Endothelial cell of umbilical vein (primary cell): ENCODE results near the gene LBR. TPM values are rescaled to one million over a fixed set of nuclear protein-coding genes. Genes with fewer than 3 reads are reported as not detected.

Experiments used
- Bru-seq: library from RNA; stranded (reverse); fragments of 400-500 nt; gene quantifications from one replicate; lab custom pipeline; 2021; lab: Mats Ljungman, UMichigan
- BruChase-seq, 2 experiments: library from RNA; stranded (reverse); fragments of 400-500 nt; gene quantifications; one replicate each; lab custom pipeline; 2021; lab: Mats Ljungman, UMichigan
- BruUV-seq: library from RNA; stranded (reverse); fragments of 400-500 nt; replicated peaks from 2 replicates; lab custom pipeline; 2021; lab: Mats Ljungman, UMichigan
- CTCF ChIA-PET: fragments of 300-600, 350-600 bp; sonication (Branson Sonifier 250); formaldehyde crosslinking; loops from one replicate; lab custom pipeline; 2021; ENCODE audit warnings: antibody characterized with exemption, inconsistent platforms; lab: Charles Lee
- POLR2A ChIA-PET: fragments of 300-600, 350-600 bp; sonication (Branson Sonifier 250); formaldehyde crosslinking; loops from one replicate; lab custom pipeline; 2021; ENCODE audit warnings: antibody characterized with exemption, inconsistent platforms; lab: Charles Lee
- DNase-seq: peaks from one replicate; pipeline ENCODE4 v3.0.0-alpha.2; 2011; ENCODE audit warnings: low read depth, low spot score
- FAIRE-seq: peaks from 2 replicates; lab custom pipeline; 2011; peaks lifted over from hg19 to GRCh38; lab: Jason Lieb, UNC
- H2AFZ ChIP-seq: 2 replicates; pipeline ENCODE4 v1.6.0; 2012; ENCODE audit warnings: low read depth, low read length, control low read depth, inconsistent platforms
- H3K27ac ChIP-seq: 2 replicates; pipeline ENCODE4 v1.5.1; 2011; ENCODE audit warnings: low read depth, mild to moderate bottlenecking, control low read depth, low read length, moderate library complexity; ENCODE audit not compliant: insufficient read depth
- H3K27me3 ChIP-seq, 2 experiments: 2 replicates each; pipeline versions ENCODE4 v1.6.0 to v1.6.1; 2011; ENCODE audit warnings: low read length in 2 of 2, mixed read lengths in 1 of 2; ENCODE audit not compliant: control insufficient read depth in 2 of 2, insufficient read depth in 2 of 2
- H3K36me3 ChIP-seq, 2 experiments: 2 replicates in 1 of 2; 3 replicates in 1 of 2; pipeline ENCODE4 v1.5.1; 2011; ENCODE audit warnings: low read length in 2 of 2, mild to moderate bottlenecking in 1 of 2, moderate library complexity in 1 of 2; ENCODE audit not compliant: control insufficient read depth in 2 of 2, insufficient read depth in 2 of 2; ENCODE audit errors: extremely low read depth in 1 of 2
- H3K4me1 ChIP-seq: 3 replicates; pipeline ENCODE4 v1.5.1; 2011; ENCODE audit warnings: mild to moderate bottlenecking, low read length; ENCODE audit not compliant: control insufficient read depth, insufficient read depth; ENCODE audit errors: extremely low read depth
- H3K4me2 ChIP-seq: 2 replicates; pipeline ENCODE4 v1.6.1; 2011; ENCODE audit warnings: low read length, control low read depth, mixed read lengths; ENCODE audit not compliant: insufficient read depth
- H3K4me3 ChIP-seq, 3 experiments: fragments of 200-600 bp in 1 of 3; sonication (generic), shearing (Covaris generic) in 1 of 3; replicated peaks in 1 of 3; 2 replicates each; pipeline ENCODE4 v1.5.1; 2011 to 2016; ENCODE audit warnings: control low read depth in 3 of 3, low read length in 3 of 3, mild to moderate bottlenecking in 2 of 3, inconsistent platforms in 1 of 3, low read depth in 1 of 3, moderate library complexity in 1 of 3; ENCODE audit not compliant: insufficient read depth in 1 of 3
- H3K79me2 ChIP-seq: 2 replicates; pipeline ENCODE4 v1.6.0; 2012; ENCODE audit warnings: low read length, inconsistent platforms; ENCODE audit not compliant: control insufficient read depth, insufficient read depth
- H3K9ac ChIP-seq: replicated peaks from 2 replicates; pipeline ENCODE3; 2011; ENCODE audit warnings: low read length, control low read depth; ENCODE audit not compliant: insufficient read depth; ENCODE audit errors: extremely low read depth
- H3K9me1 ChIP-seq: replicated peaks from 3 replicates; pipeline ENCODE4 v1.6.0; 2011; ENCODE audit warnings: mild to moderate bottlenecking, low read length; ENCODE audit not compliant: control insufficient read depth, insufficient read depth; ENCODE audit errors: extremely low read depth
- H3K9me3 ChIP-seq: replicated peaks from 2 replicates; pipeline ENCODE4 v1.5.1; 2012; ENCODE audit warnings: low read length, inconsistent platforms; ENCODE audit not compliant: control insufficient read depth, insufficient read depth
- H4K20me1 ChIP-seq: replicated peaks from 2 replicates; pipeline ENCODE3; 2011; ENCODE audit warnings: mild to moderate bottlenecking, low read length; ENCODE audit not compliant: control insufficient read depth, insufficient read depth; ENCODE audit errors: extremely low read depth
- CTCF ChIP-seq, 2 donors: IDR thresholded peaks; 1 replicate in 1 of 2; 2 replicates in 1 of 2; pipeline ENCODE4 v1.5.1; 2011; ENCODE audit warnings: low read length in 2 of 2, mild to moderate bottlenecking in 2 of 2, moderate library complexity in 2 of 2, control low read depth in 1 of 2, inconsistent platforms in 1 of 2, low read depth in 1 of 2; ENCODE audit not compliant: insufficient read depth in 1 of 2; ENCODE audit errors: extremely low read depth in 1 of 2
- FOS ChIP-seq: IDR thresholded peaks from 2 replicates; pipeline ENCODE4 v1.6.1; 2011; ENCODE audit warnings: mild to moderate bottlenecking, low read length, moderate library complexity, borderline replicate concordance; ENCODE audit not compliant: insufficient read depth
- GATA2 ChIP-seq: IDR thresholded peaks from 2 replicates; pipeline ENCODE4 v1.7.0; 2011; ENCODE audit warnings: low read depth, mild to moderate bottlenecking, moderate library complexity, mixed read lengths, low read length; ENCODE audit not compliant: insufficient read length, insufficient read depth
- MAX ChIP-seq: IDR thresholded peaks from 2 replicates; pipeline ENCODE4 v1.6.1; 2011; ENCODE audit not compliant: insufficient read depth, insufficient read length
- MYC ChIP-seq: IDR thresholded peaks from one replicate; pipeline ENCODE4 v1.6.1; 2011; ENCODE audit warnings: mild to moderate bottlenecking, low read depth, low read length
- POLR2A ChIP-seq: IDR thresholded peaks from 2 replicates; pipeline ENCODE4 v1.6.1; 2012; ENCODE audit warnings: low read depth, mild to moderate bottlenecking, control low read depth, low read length
- POLR2AphosphoS5 ChIP-seq: IDR thresholded peaks from 2 replicates; pipeline ENCODE4 v1.6.1; 2012; ENCODE audit warnings: low read depth, mild to moderate bottlenecking, control low read depth, low read length, moderate library complexity; ENCODE audit not compliant: insufficient read depth
- dilution Hi-C: fragments of 300-500 bp; cut with MboI; formaldehyde crosslinking; loops from one replicate; pipeline ENCODE4 v1.15.0; 2019; ENCODE audit warnings: low sequenced_read_pairs; ENCODE audit not compliant: extremely low pct_ligation_motif_present
- intact Hi-C: fragments of 100-400 bp; cut with micrococcal nuclease; formaldehyde crosslinking; loops from one replicate; pipeline ENCODE4 v1.10.0; 2022
- long read RNA-seq: library from polyadenylated mRNA; stranded (forward); transcript quantifications from one replicate; pipeline ENCODE4 v2.0.0, GENCODE V29; 2021
- polyA minus RNA-seq, 3 experiments: library from RNA; depleted of rRNA, polyadenylated mRNA; stranded (reverse); fragments of >200 nt; gene quantifications; 1 replicate in 1 of 3; 2 replicates in 2 of 3; pipeline ENCODE4 v1.2.3, GENCODE V29; 2011
- polyA plus RNA-seq, 4 experiments: library from polyadenylated mRNA; depleted of rRNA in 3 of 4; stranded (reverse) in 3 of 4; unstranded in 1 of 4; fragments of >200 nt; gene quantifications; 2 replicates each; pipeline versions ENCODE4 v1.2.1 to v1.2.3, GENCODE V29; 2011 to 2012; ENCODE audit warnings: missing spikeins in 1 of 4
- total RNA-seq: library from RNA; stranded (reverse); gene quantifications from 2 replicates; pipeline ENCODE4 v1.2.3, GENCODE V29; 2021

The LBR gene
- total RNA-seq (107 and 119 TPM in 2 replicates), polyA plus RNA-seq (49.9 and 53.9 TPM in 2 replicates), polyA minus RNA-seq (83.4 and 86.8 TPM in 2 replicates), Bru-seq, nascent RNA (percentile 90 among the genes with signal in this experiment), BruChase-seq, experiment 1, labeled RNA remaining after a 6-hour chase (percentile 96 among the genes with signal in this experiment), BruChase-seq, experiment 2, labeled RNA remaining after a 2-hour chase (percentile 97 among the genes with signal in this experiment)
- 31.6 and 32.5 TPM in 2 replicates for polyA plus RNA-seq (2011; cell fraction: cytosol; rRNA removed)
- polyA plus RNA-seq (2011; cell fraction: nucleus; rRNA removed): 61.2 and 66.7 TPM in 2 replicates
- 28.3 and 55.2 TPM in 2 replicates for polyA plus RNA-seq (2012)
- polyA minus RNA-seq (2011; cell fraction: cytosol; rRNA and poly(A)+ RNA removed): 25.3 TPM
- polyA minus RNA-seq (2011; cell fraction: nucleus; rRNA and poly(A)+ RNA removed): 53.2 and 76.4 TPM in 2 replicates
- long read RNA-seq, transcript LBR-201 (14 exons, 3,745 nt): major isoform, 189 of 260 reads
- long read RNA-seq, partial matches to known transcripts: 22 of 260 reads
- long read RNA-seq, other reads (novel, unspliced or antisense): 46 of 260 reads

- intact Hi-C loops: loop anchor here (1.0 to 5.0 kb wide), 4 partner anchors 18 to 1595 kb away; partner anchors contain the start of gene H3-3A
- TF ChIP-seq MAX (no peak), CTCF (IDR thresholded peaks at IDR 0.05; ENCODE audit: extremely low read depth in 1 of 2, insufficient read depth in 1 of 2, low read depth in 1 of 2, low read length in 2 of 2) (no peak), FOS (no peak), GATA2 (no peak), MYC (no peak), POLR2AphosphoS5 (peak; percentile 75), POLR2A (peak; percentile 47)
- dilution Hi-C loops: no loop called here
- no peaks in the 10 kb centered on the region for H3K9me3 ChIP-seq
- BruUV-seq: no TSS peak
- H2AFZ ChIP-seq: peak within 1 kb of the TSS; percentile 66
- H3K79me2 ChIP-seq: peaks cover 54% of the 10 kb centered on the region
- H3K9ac ChIP-seq: peak within 1 kb of the TSS; percentile 76
- DNase-seq (no peak), FAIRE-seq (no peak)
- H3K36me3 ChIP-seq: no peaks in the 10 kb centered on the region
- H3K27ac ChIP-seq: peak within 1 kb of the TSS; percentile 75
- peak within 1 kb of the TSS; percentile 37 to 79 (median 68) for H3K4me3 ChIP-seq
- H3K9me1 ChIP-seq: no peaks in the 10 kb centered on the region
- H3K4me2 ChIP-seq: peak within 1 kb of the TSS; percentile 91
- CTCF ChIA-PET: interaction anchor here (1.2 to 4.8 kb wide), 4 partner anchors 13 to 48 kb away, joined by 3 to 31 read pairs (median 7); no protein-coding TSS in a partner anchor
- H4K20me1 ChIP-seq: peaks cover 4% of the 10 kb centered on the region
- peaks cover 47% of the 10 kb centered on the region for H3K4me1 ChIP-seq
- no peaks in the 10 kb centered on the region for H3K27me3 ChIP-seq
- POLR2A ChIA-PET: interaction anchor here (1.2 kb wide), 1 partner anchor 17 kb away, joined by 3 read pairs; no protein-coding TSS in a partner anchor
Measured at GRCh38 chr1:225427235-225428067, at the start of gene LBR. LBR (minus strand) TSS chr1:225428038; CDS start chr1:225424075, 3,963 bp downstream.
